ENCODE results near the gene WT1. TPM values are rescaled to one million over a fixed set of nuclear protein-coding genes. Genes with fewer than 3 reads are reported as not detected.

WT1 gene
- total and polyA plus RNA-seq, 2 of the 8 experiments (the other 6 are each of a cell fraction or from before 2014, with no cell fraction given), result 0.05 to 0.17 TPM

DNA sequence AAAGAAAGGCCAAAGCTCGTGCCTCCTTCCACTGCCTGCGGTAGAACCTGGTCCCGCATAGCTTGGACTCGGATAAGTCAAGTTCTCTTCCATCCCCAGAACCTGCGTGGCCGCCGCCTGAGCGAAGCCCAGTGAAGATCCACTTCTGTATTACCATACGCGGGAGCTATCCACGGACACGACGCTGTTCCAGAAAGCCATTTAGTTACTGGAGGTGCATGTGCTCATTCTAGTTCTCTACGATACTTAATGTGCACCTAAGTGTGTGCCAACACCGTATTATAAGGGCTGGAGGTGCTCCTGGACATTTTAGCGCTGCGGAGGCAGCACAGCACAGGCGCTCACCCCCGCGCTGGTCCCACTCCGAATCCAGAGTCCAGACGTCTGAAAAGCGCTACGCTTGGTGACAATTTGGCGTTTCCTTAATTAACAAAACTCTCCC lies 1.4 kb downstream of the WT1 start (continued):
- TF ChIP-seq, protein P1, sequence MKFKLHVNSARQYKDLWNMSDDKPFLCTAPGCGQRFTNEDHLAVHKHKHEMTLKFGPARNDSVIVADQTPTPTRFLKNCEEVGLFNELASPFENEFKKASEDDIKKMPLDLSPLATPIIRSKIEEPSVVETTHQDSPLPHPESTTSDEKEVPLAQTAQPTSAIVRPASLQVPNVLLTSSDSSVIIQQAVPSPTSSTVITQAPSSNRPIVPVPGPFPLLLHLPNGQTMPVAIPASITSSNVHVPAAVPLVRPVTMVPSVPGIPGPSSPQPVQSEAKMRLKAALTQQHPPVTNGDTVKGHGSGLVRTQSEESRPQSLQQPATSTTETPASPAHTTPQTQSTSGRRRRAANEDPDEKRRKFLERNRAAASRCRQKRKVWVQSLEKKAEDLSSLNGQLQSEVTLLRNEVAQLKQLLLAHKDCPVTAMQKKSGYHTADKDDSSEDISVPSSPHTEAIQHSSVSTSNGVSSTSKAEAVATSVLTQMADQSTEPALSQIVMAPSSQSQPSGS (IDR thresholded peaks at IDR 0.05; ENCODE audit: low read length), result no peak
- TF ChIP-seq EP300 (IDR thresholded peaks at IDR 0.05; ENCODE audit: borderline replicate concordance in 1 of 2, low read depth in 2 of 2, low read length in 2 of 2) (no peak), KDM4A (IDR thresholded peaks at IDR 0.05; ENCODE audit: low read depth, low read length, severe bottlenecking) (peak; percentile 7), SP2 (IDR thresholded peaks at IDR 0.05; ENCODE audit: low read length) (no peak), BCL11A (IDR thresholded peaks at IDR 0.05; ENCODE audit: low read depth in 2 of 2, low read length in 2 of 2) (no peak), RNF2 (IDR thresholded peaks at IDR 0.05; ENCODE audit: borderline replicate concordance, low read depth, low read length, missing control alignments, poor library complexity, severe bottlenecking) (peak; percentile 17), EGR1 (IDR thresholded peaks at IDR 0.05; ENCODE audit: borderline replicate concordance, low read depth, low read length) (no peak), JUN (IDR thresholded peaks at IDR 0.05; ENCODE audit: low read depth, low read length) (no peak), SP1 (IDR thresholded peaks at IDR 0.05; ENCODE audit: low read depth, low read length) (no peak), YY1 (IDR thresholded peaks at IDR 0.05; ENCODE audit: low read depth, low read length) (no peak), SAP30 (IDR thresholded peaks at IDR 0.05; ENCODE audit: insufficient read depth, insufficient replicate concordance, low read length) (no peak), GABPA (IDR thresholded peaks at IDR 0.05; ENCODE audit: borderline replicate concordance, insufficient read depth, low read length) (no peak), SRF (IDR thresholded peaks at IDR 0.05; ENCODE audit: low read depth, low read length) (no peak), HDAC6 (IDR thresholded peaks at IDR 0.05; ENCODE audit: low read depth, low read length) (no peak), CBX5 (IDR thresholded peaks at IDR 0.05; ENCODE audit: low read depth, low read length) (no peak), POLR2AphosphoS5 (IDR thresholded peaks at IDR 0.05; ENCODE audit: low read depth, low read length) (no peak), CBX8 (IDR thresholded peaks at IDR 0.05; ENCODE audit: borderline replicate concordance, low read depth, low read length) (0 out of 2 replicates have a peak, but pooled peaks have one; percentile 55), ASH2L (IDR thresholded peaks at IDR 0.05; ENCODE audit: low read length) (no peak), TEAD4 (IDR thresholded peaks at IDR 0.05; ENCODE audit: low read depth, low read length) (no peak)

All from H1 (cell line).